Nephron progenitor cell (in vitro differentiated cells): ENCODE data around the gene PRPF31.
A peak's percentile ranks its signal among the peaks of the same experiment; 100 is the strongest.

ENCODE experiments used
- DNase-seq: peaks from one replicate; pipeline ENCODE4 v3.0.0; 2021
- H3K27ac Mint-ChIP-seq: 2 replicates; pipeline ENCODE4 v1.8.0; 2021; ENCODE audit warnings: mild to moderate bottlenecking, moderate library complexity, mixed read lengths
- H3K27me3 Mint-ChIP-seq: 2 replicates; pipeline ENCODE4 v1.8.0; 2021; ENCODE audit warnings: mild to moderate bottlenecking, low read depth, mixed read lengths; ENCODE audit not compliant: poor library complexity
- H3K36me3 Mint-ChIP-seq: 2 replicates; pipeline ENCODE4 v1.8.0; 2021; ENCODE audit warnings: low read depth, mixed read lengths
- H3K4me1 Mint-ChIP-seq: 2 replicates; pipeline ENCODE4 v1.8.0; 2021; ENCODE audit warnings: mixed read lengths
- H3K4me3 Mint-ChIP-seq: 2 replicates; pipeline ENCODE4 v1.8.0; 2021; ENCODE audit warnings: mild to moderate bottlenecking, moderate library complexity, mixed read lengths
- H3K9me3 Mint-ChIP-seq: 2 replicates; pipeline ENCODE4 v1.8.0; 2021; ENCODE audit warnings: mild to moderate bottlenecking, moderate library complexity, mixed read lengths
- CTCF ChIP-seq: fragments of 200-600 bp; sonication (generic); IDR thresholded peaks from 2 replicates; pipeline ENCODE4 v1.5.0; 2021; ENCODE audit warnings: antibody characterized with exemption

Gene PRPF31

GRCh38 chr19:54114340-54115108 lies 1.0 kb upstream of the PRPF31 start:
- no peak for TF ChIP-seq CTCF
- H3K4me1 Mint-ChIP-seq, result peaks cover 35% of the 10 kb centered on the region
- peaks cover 3% of the 10 kb centered on the region for H3K27me3 Mint-ChIP-seq
- H3K36me3 Mint-ChIP-seq, result peaks cover 28% of the 10 kb centered on the region
- H3K9me3 Mint-ChIP-seq, result no peaks in the 10 kb centered on the region
- DNase-seq, result no peak
- H3K27ac Mint-ChIP-seq, result peak overlapping the region; percentile 97
- H3K4me3 Mint-ChIP-seq, result peak overlapping the region; percentile 99

- Mint-ChIP-seq H3K4me1 (peaks cover 11% of the 10 kb centered on the region), H3K4me3 (no peak overlapping the region), H3K27me3 (peaks cover 3% of the 10 kb centered on the region), H3K36me3 (peaks cover 46% of the 10 kb centered on the region), H3K9me3 (no peaks in the 10 kb centered on the region), H3K27ac (no peak overlapping the region)
- DNase-seq, result no peak
- TF ChIP-seq CTCF, result no peak
These were observed 5.7 kb downstream of the PRPF31 start for GRCh38 chr19:54121259-54121658.

GRCh38 chr19:54123682-54124081 lies 8.1 kb downstream of the PRPF31 start:
- H3K27me3 Mint-ChIP-seq, result no peaks in the 10 kb centered on the region
- no peaks in the 10 kb centered on the region for H3K4me1 Mint-ChIP-seq
- H3K27ac Mint-ChIP-seq, result no peak overlapping the region
- TF ChIP-seq CTCF, result no peak
- no peak overlapping the region for H3K4me3 Mint-ChIP-seq
- H3K36me3 Mint-ChIP-seq, result peaks cover 45% of the 10 kb centered on the region
- no peak for DNase-seq
- H3K9me3 Mint-ChIP-seq, result no peaks in the 10 kb centered on the region

- Mint-ChIP-seq H3K27ac (no peak overlapping the region), H3K27me3 (no peaks in the 10 kb centered on the region), H3K4me1 (no peaks in the 10 kb centered on the region), H3K9me3 (no peaks in the 10 kb centered on the region), H3K36me3 (peaks cover 43% of the 10 kb centered on the region), H3K4me3 (no peak overlapping the region)
- TF ChIP-seq CTCF, result no peak
- DNase-seq, result no peak
These were observed 8.8 kb downstream of the PRPF31 start for GRCh38 chr19:54124393-54124792.

GRCh38 chr19:54125713-54126112 lies 10.2 kb downstream of the PRPF31 start:
- no peak overlapping the region for H3K27ac Mint-ChIP-seq
- H3K9me3 Mint-ChIP-seq, result no peaks in the 10 kb centered on the region
- H3K36me3 Mint-ChIP-seq, result peaks cover 36% of the 10 kb centered on the region
- no peak for TF ChIP-seq CTCF
- H3K4me3 Mint-ChIP-seq, result no peak overlapping the region
- no peaks in the 10 kb centered on the region for H3K4me1 Mint-ChIP-seq
- H3K27me3 Mint-ChIP-seq, result no peaks in the 10 kb centered on the region
- no peak for DNase-seq
